Measurements from ENCODE around the gene TEDDM1. TPM values are rescaled to one million over a fixed set of nuclear protein-coding genes. Genes with fewer than 3 reads are reported as not detected.

Gene TEDDM1
- polyA plus RNA-seq, 1 donor from 2014 or later = not detected

GRCh38 chr1:182430263-182431068 is 30.0 kb upstream of the TEDDM1 start:
- Histone ChIP-seq H3K4me2 (ENCODE audit: low read length) (no peak overlapping the region), H3K27me3 (ENCODE audit: insufficient read depth, low read depth, low read length) (no peaks in the 10 kb centered on the region), H3K36me3 (ENCODE audit: insufficient read depth, low read length) (no peaks in the 10 kb centered on the region), H3K79me2 (replicated peaks; ENCODE audit: insufficient read depth, low read length) (no peaks in the 10 kb centered on the region), H3K27ac (ENCODE audit: low read length) (no peak overlapping the region), H3K9me2 (ENCODE audit: insufficient read depth, low read length) (no peaks in the 10 kb centered on the region), H3F3A (ENCODE audit: insufficient read depth, low read length, poor library complexity, severe bottlenecking) (no peaks in the 10 kb centered on the region), H3K4me3 (ENCODE audit: low read length) (no peak overlapping the region), H3K9me3 (ENCODE audit: low read length) (no peaks in the 10 kb centered on the region), H4K20me1 (ENCODE audit: insufficient read depth) (no peaks in the 10 kb centered on the region), H3K9ac (ENCODE audit: low read length) (no peak overlapping the region), H2AFZ (ENCODE audit: low read depth, low read length) (no peak overlapping the region)
- TF ChIP-seq MXI1 (conservative IDR thresholded peaks at IDR 0.05; ENCODE audit: poor library complexity, severe bottlenecking) = no peak
- TF ChIP-seq RAD21 (conservative IDR thresholded peaks at IDR 0.05) = no peak
- no peak for TF ChIP-seq POLR2AphosphoS5 (IDR thresholded peaks at IDR 0.05)
- no peak for TF ChIP-seq SMC3 (conservative IDR thresholded peaks at IDR 0.05; ENCODE audit: poor library complexity)
- no peak for TF ChIP-seq EZH2 (IDR thresholded peaks at IDR 0.05; ENCODE audit: borderline replicate concordance, insufficient read depth, low read length, poor library complexity, severe bottlenecking)

- Histone ChIP-seq H3K4me3 (ENCODE audit: low read length) (no peak overlapping the region), H2AFZ (ENCODE audit: low read depth, low read length) (no peak overlapping the region), H3K27me3 (ENCODE audit: insufficient read depth, low read depth, low read length) (no peaks in the 10 kb centered on the region), H3K79me2 (replicated peaks; ENCODE audit: insufficient read depth, low read length) (no peaks in the 10 kb centered on the region), H4K20me1 (ENCODE audit: insufficient read depth) (no peaks in the 10 kb centered on the region), H3K4me2 (ENCODE audit: low read length) (no peak overlapping the region), H3K9me3 (ENCODE audit: low read length) (no peaks in the 10 kb centered on the region), H3K27ac (ENCODE audit: low read length) (no peak overlapping the region), H3K9me2 (ENCODE audit: insufficient read depth, low read length) (no peaks in the 10 kb centered on the region), H3K36me3 (ENCODE audit: insufficient read depth, low read length) (no peaks in the 10 kb centered on the region), H3K9ac (ENCODE audit: low read length) (no peak overlapping the region), H3F3A (ENCODE audit: insufficient read depth, low read length, poor library complexity, severe bottlenecking) (no peaks in the 10 kb centered on the region)
- TF ChIP-seq EZH2 (IDR thresholded peaks at IDR 0.05; ENCODE audit: borderline replicate concordance, insufficient read depth, low read length, poor library complexity, severe bottlenecking) (no peak), MXI1 (conservative IDR thresholded peaks at IDR 0.05; ENCODE audit: poor library complexity, severe bottlenecking) (no peak)
Measured at GRCh38 chr1:182428043-182428442, 27.6 kb upstream of the TEDDM1 start.

GRCh38 chr1:182426442-182427430 is 26.3 kb upstream of the TEDDM1 start:
- Histone ChIP-seq H3K9ac (ENCODE audit: low read length) (no peak overlapping the region), H3K79me2 (replicated peaks; ENCODE audit: insufficient read depth, low read length) (no peaks in the 10 kb centered on the region), H3F3A (ENCODE audit: insufficient read depth, low read length, poor library complexity, severe bottlenecking) (no peaks in the 10 kb centered on the region), H2AFZ (ENCODE audit: low read depth, low read length) (no peak overlapping the region), H3K27ac (ENCODE audit: low read length) (no peak overlapping the region), H4K20me1 (ENCODE audit: insufficient read depth) (no peaks in the 10 kb centered on the region), H3K4me3 (ENCODE audit: low read length) (no peak overlapping the region), H3K27me3 (ENCODE audit: insufficient read depth, low read depth, low read length) (no peaks in the 10 kb centered on the region), H3K36me3 (ENCODE audit: insufficient read depth, low read length) (no peaks in the 10 kb centered on the region), H3K9me3 (ENCODE audit: low read length) (no peaks in the 10 kb centered on the region), H3K9me2 (ENCODE audit: insufficient read depth, low read length) (no peaks in the 10 kb centered on the region), H3K4me2 (ENCODE audit: low read length) (no peak overlapping the region)
- TF ChIP-seq MXI1 (conservative IDR thresholded peaks at IDR 0.05; ENCODE audit: poor library complexity, severe bottlenecking) = no peak
- no peak for TF ChIP-seq EZH2 (IDR thresholded peaks at IDR 0.05; ENCODE audit: borderline replicate concordance, insufficient read depth, low read length, poor library complexity, severe bottlenecking)
- TF ChIP-seq CTCF (IDR thresholded peaks at IDR 0.05; ENCODE audit: poor library complexity, severe bottlenecking) = no peak
- no peak for TF ChIP-seq SMC3 (conservative IDR thresholded peaks at IDR 0.05; ENCODE audit: poor library complexity)
- TF ChIP-seq TAF1 (IDR thresholded peaks at IDR 0.05; ENCODE audit: low read depth) = no peak
- no peak for TF ChIP-seq RAD21 (conservative IDR thresholded peaks at IDR 0.05)
- TF ChIP-seq REST (IDR thresholded peaks at IDR 0.05; ENCODE audit: borderline replicate concordance) = no peak
